SK-N-SH (cell line): ENCODE results near the gene NSUN5. TPM values are rescaled to one million over a fixed set of nuclear protein-coding genes. Genes with fewer than 3 reads are reported as not detected.
A peak's percentile ranks its signal among the peaks of the same experiment; 100 is the strongest.
"Not testable (repeated sequence)": the region's sequence is repeated elsewhere in the genome, so short reads cannot be mapped to it uniquely, and the experiment has no call there.

Experiments
- CTCF ChIA-PET: fragments of 300-600, 350-600 bp; formaldehyde crosslinking; extraction: SDS; loops from one replicate; lab custom pipeline; 2021; lab: Yijun Ruan, JAX
- POLR2A ChIA-PET: fragments of 350-600 bp; sonication (Branson Sonifier 250); formaldehyde crosslinking; extraction: SDS; loops from one replicate; lab custom pipeline; 2020; ENCODE audit warnings: antibody characterized with exemption, inconsistent platforms; lab: Yijun Ruan, JAX
- DNase-seq: peaks from one replicate; pipeline ENCODE4 v3.0.0; 2012
- H2AFZ ChIP-seq: fragments of 200-600 bp; sonication (generic); 2 replicates; pipeline ENCODE4 v1.8.1; 2016; ENCODE audit warnings: antibody characterized with exemption, mild to moderate bottlenecking, low read depth
- H3F3A ChIP-seq: fragments of 200-600 bp; sonication (generic); replicated peaks from 2 replicates; pipeline ENCODE3; 2016; ENCODE audit warnings: antibody characterized with exemption, mild to moderate bottlenecking; ENCODE audit not compliant: insufficient read depth
- H3K27ac ChIP-seq, 2 experiments: fragments of 200-500 bp in 1 of 2; fragments of 200-600 bp in 1 of 2; sonication (Bioruptor generic) in 1 of 2; sonication (generic), shearing (Covaris generic) in 1 of 2; 2 replicates each; pipeline versions ENCODE4 v1.5.1 to v1.6.1; 2014 to 2016; ENCODE audit warnings: low read depth in 2 of 2, inconsistent platforms in 1 of 2, low read length in 1 of 2, mild to moderate bottlenecking in 1 of 2, mixed read lengths in 1 of 2
- H3K27me3 ChIP-seq: fragments of 200-600 bp; sonication (generic), shearing (Covaris generic); 2 replicates; pipeline ENCODE4 v1.6.1; 2016; ENCODE audit warnings: mixed run types; ENCODE audit not compliant: insufficient read depth
- H3K36me3 ChIP-seq, 2 experiments: fragments of 200-500 bp in 1 of 2; fragments of 200-600 bp in 1 of 2; sonication (Bioruptor generic) in 1 of 2; sonication (generic) in 1 of 2; replicated peaks in 1 of 2; 2 replicates each; pipeline versions ENCODE3 to v1.5.1; 2014 to 2016; ENCODE audit warnings: low read length in 1 of 2, mild to moderate bottlenecking in 1 of 2; ENCODE audit not compliant: insufficient read depth in 2 of 2, control insufficient read depth in 1 of 2
- H3K4me1 ChIP-seq, 2 experiments: fragments of 200-500 bp in 1 of 2; fragments of 200-600 bp in 1 of 2; sonication (Bioruptor generic) in 1 of 2; sonication (generic), shearing (Covaris generic) in 1 of 2; 2 replicates each; pipeline versions ENCODE4 v1.5.1 to v1.6.1; 2014 to 2016; ENCODE audit warnings: low read depth in 1 of 2, low read length in 1 of 2, mixed run types in 1 of 2; ENCODE audit not compliant: insufficient read depth in 2 of 2, control insufficient read depth in 1 of 2
- H3K4me2 ChIP-seq: fragments of 200-600 bp; sonication (generic), shearing (Covaris generic); 2 replicates; pipeline ENCODE4 v1.6.1; 2017; ENCODE audit warnings: mixed run types
- H3K4me3 ChIP-seq, 2 experiments: fragments of 200-500 bp in 1 of 2; fragments of 200-600 bp in 1 of 2; sonication (Bioruptor generic) in 1 of 2; sonication (generic), shearing (Covaris generic) in 1 of 2; 2 replicates each; pipeline versions ENCODE4 v1.5.1 to v1.8.1; 2014 to 2016; ENCODE audit warnings: low read depth in 2 of 2, inconsistent platforms in 1 of 2, low read length in 1 of 2, mild to moderate bottlenecking in 1 of 2, mixed read lengths in 1 of 2, moderate library complexity in 1 of 2
- H3K79me2 ChIP-seq: fragments of 200-600 bp; sonication (generic); 2 replicates; pipeline ENCODE4 v1.8.1; 2017; ENCODE audit warnings: mild to moderate bottlenecking; ENCODE audit not compliant: insufficient read depth
- H3K9ac ChIP-seq: fragments of 200-600 bp; sonication (generic); 2 replicates; pipeline ENCODE4 v1.6.1; 2017; ENCODE audit warnings: mixed run types
- H3K9me2 ChIP-seq: fragments of 200-600 bp; sonication (generic); 2 replicates; pipeline ENCODE4 v1.6.1; 2017; ENCODE audit warnings: mixed run types
- H3K9me3 ChIP-seq: fragments of 200-600 bp; sonication (generic); 2 replicates; pipeline ENCODE4 v1.6.1; 2017; ENCODE audit warnings: mixed run types, mild to moderate bottlenecking, moderate library complexity
- H4K20me1 ChIP-seq: fragments of 200-600 bp; sonication (generic); 2 replicates; pipeline ENCODE4 v1.6.1; 2017; ENCODE audit warnings: mild to moderate bottlenecking, mixed run types; ENCODE audit not compliant: insufficient read depth
- CTCF ChIP-seq: fragments of 200-600 bp; sonication (generic); IDR thresholded peaks from 2 replicates; pipeline ENCODE4 v1.6.1; 2017; ENCODE audit warnings: antibody characterized with exemption, mild to moderate bottlenecking, moderate library complexity
- MXI1 ChIP-seq: IDR thresholded peaks from 2 replicates; pipeline ENCODE4 v1.6.1; 2012; ENCODE audit warnings: mild to moderate bottlenecking, low read depth, low read length, improper control_type of control experiment
- RAD21 ChIP-seq: IDR thresholded peaks from 2 replicates; pipeline ENCODE4 v1.6.1; 2012; ENCODE audit warnings: mild to moderate bottlenecking, low read length
- SMC3 ChIP-seq: IDR thresholded peaks from 2 replicates; pipeline ENCODE4 v1.6.1; 2012; ENCODE audit warnings: low read depth, low read length, improper control_type of control experiment
- USF1 ChIP-seq: IDR thresholded peaks from 2 replicates; pipeline ENCODE4 v1.4.0; 2012; ENCODE audit warnings: low read depth, borderline replicate concordance
- WGBS: methylation state at CpG from one replicate; pipeline ENCODE4 v1.1.6; 2017; ENCODE audit warnings: low lambda C conversion rate; 5-methylcytosine and 5-hydroxymethylcytosine counted together
- polyA plus RNA-seq, 3 experiments: library from polyadenylated mRNA; depleted of rRNA; stranded (reverse); fragments of >200 nt; gene quantifications; 2 replicates each; pipeline ENCODE4 v1.2.3, GENCODE V29; 2012

The NSUN5 gene
- polyA plus RNA-seq, 1 of the 3 experiments (the other 2 are of a cell fraction), result 59.2 TPM

GRCh38 chr7:73324081-73324845 lies 15.6 kb upstream of the NSUN5 start:
- H3K36me3 ChIP-seq, H3K27ac ChIP-seq, H3K79me2 ChIP-seq, H3K27me3 ChIP-seq, H3K9me3 ChIP-seq, H3K9me2 ChIP-seq, POLR2A ChIA-PET, H3K9ac ChIP-seq, H3K4me1 ChIP-seq, H3F3A ChIP-seq, H4K20me1 ChIP-seq: not testable (repeated sequence)
- TF ChIP-seq CTCF, result peak; percentile 67
- TF ChIP-seq RAD21, result peak; percentile 73
- TF ChIP-seq MXI1, result 0 out of 2 replicates have a peak, but pooled peaks have one; percentile 18
- peak; percentile 82 for TF ChIP-seq SMC3
- peak; percentile 57; the same call in 1 of the 2 replicates for TF ChIP-seq USF1
- peak; percentile 95 for DNase-seq
- Histone ChIP-seq H2AFZ (peak overlapping the region; percentile 51; the same call in 1 of the 2 replicates), H3K4me2 (0 out of 2 replicates have a peak overlapping the region, but pooled peaks have one; percentile 22), H3K4me3 (0 out of 4 replicates have a peak overlapping the region, but pooled peaks of 1 of the 2 experiments have one; percentile 2)
- WGBS, result 31% methylated on average over 26 of the region's 31 CpGs
- CTCF ChIA-PET, result interaction anchor here (0.6 to 9.6 kb wide), 20 partner anchors 9 to 410 kb away, joined by 3 to 108 read pairs (median 5); partner anchors contain the start of gene NSUN5

- DNase-seq, H3K9me3 ChIP-seq, H4K20me1 ChIP-seq, H3K27ac ChIP-seq, H3K79me2 ChIP-seq, H2AFZ ChIP-seq, POLR2A ChIA-PET, H3K9me2 ChIP-seq, H3K9ac ChIP-seq, H3K27me3 ChIP-seq, H3F3A ChIP-seq, H3K36me3 ChIP-seq, H3K4me1 ChIP-seq: not testable (repeated sequence)
- H3K4me2 ChIP-seq, result 0 out of 2 replicates have a peak overlapping the region, but pooled peaks have one; percentile 22
- WGBS, result 65% methylated on average over 5 of the region's 5 CpGs
- H3K4me3 ChIP-seq, result 0 out of 4 replicates have a peak overlapping the region, but pooled peaks of 1 of the 2 experiments have one; percentile 2
- CTCF ChIA-PET, result interaction anchor here (0.6 to 9.6 kb wide), 19 partner anchors 9 to 411 kb away, joined by 3 to 108 read pairs (median 5); partner anchors contain the start of gene NSUN5
Observed at GRCh38 chr7:73323434-73324080, 14.9 kb upstream of the NSUN5 start.

- DNase-seq, H3K36me3 ChIP-seq, POLR2A ChIA-PET, H3K9me2 ChIP-seq, H3K4me3 ChIP-seq, H3K27me3 ChIP-seq, H4K20me1 ChIP-seq, H3K4me2 ChIP-seq, H3K27ac ChIP-seq, H3K79me2 ChIP-seq, H3K9ac ChIP-seq, H3K9me3 ChIP-seq, H3F3A ChIP-seq, H3K4me1 ChIP-seq, H2AFZ ChIP-seq: not testable (repeated sequence)
- CTCF ChIA-PET, result interaction anchor here (0.9 to 9.6 kb wide), 2 partner anchors 12 to 133 kb away, joined by 3 to 108 read pairs; partner anchors contain the start of gene NSUN5
- 87% methylated on average over 9 of the region's 9 CpGs for whole genome bisulfite sequencing
Observed at GRCh38 chr7:73320009-73320408, 11.4 kb upstream of the NSUN5 start.

- H3K9me3 ChIP-seq, H3K36me3 ChIP-seq, H3K79me2 ChIP-seq, H3K9me2 ChIP-seq, POLR2A ChIA-PET, H3K4me3 ChIP-seq, H3K4me2 ChIP-seq, H3K9ac ChIP-seq, H3K4me1 ChIP-seq, H3F3A ChIP-seq, H2AFZ ChIP-seq, H3K27ac ChIP-seq, H4K20me1 ChIP-seq, H3K27me3 ChIP-seq, DNase-seq: not testable (repeated sequence)
- WGBS, result 88% methylated on average over 4 of the region's 9 CpGs
- CTCF ChIA-PET, result interaction anchor here (0.9 to 9.6 kb wide), 2 partner anchors 11 to 133 kb away, joined by 3 to 108 read pairs; partner anchors contain the start of gene NSUN5
Observed at GRCh38 chr7:73319541-73319940, 10.9 kb upstream of the NSUN5 start.
